CD4-positive, alpha-beta memory T cell (primary cell): Measurements from ENCODE around the gene SH3D19. TPM values are rescaled to one million over a fixed set of nuclear protein-coding genes. Genes with fewer than 3 reads are reported as not detected.
"Not testable (repeated sequence)": the region's sequence is repeated elsewhere in the genome, so short reads cannot be mapped to it uniquely, and the experiment has no call there.

Experiments used
- CTCF ChIA-PET: fragments of 350-600 bp; sonication (Branson Sonifier 250); formaldehyde crosslinking; loops from one replicate; lab custom pipeline; 2021; ENCODE audit warnings: inconsistent platforms; ENCODE audit not compliant: partially characterized antibody; lab: Charles Lee
- POLR2A ChIA-PET: fragments of 350-600 bp; sonication (Branson Sonifier 250); formaldehyde crosslinking; loops from one replicate; lab custom pipeline; 2021; ENCODE audit not compliant: partially characterized antibody; lab: Charles Lee
- DNase-seq, 5 donors: peaks; one replicate each; pipeline versions ENCODE4 v3.0.0 to v3.0.0-alpha.2; 2020 to 2022; ENCODE audit warnings: mixed read lengths in 1 of 5
- H3K27ac ChIP-seq: one replicate; pipeline ENCODE4 v1.7.0; 2013; ENCODE audit warnings: low read depth, low read length
- H3K27me3 ChIP-seq: 2 replicates; pipeline ENCODE4 v1.7.0; 2013; ENCODE audit warnings: mild to moderate bottlenecking, low read length, moderate library complexity; ENCODE audit not compliant: insufficient read depth
- H3K36me3 ChIP-seq: 2 replicates; pipeline ENCODE4 v1.7.0; 2013; ENCODE audit warnings: mild to moderate bottlenecking, low read length, moderate library complexity; ENCODE audit not compliant: insufficient read depth
- H3K4me1 ChIP-seq: 2 replicates; pipeline ENCODE4 v1.7.0; 2013; ENCODE audit warnings: mild to moderate bottlenecking, low read length, moderate library complexity; ENCODE audit not compliant: insufficient read depth
- H3K4me3 ChIP-seq, 2 donors: one replicate each; pipeline ENCODE4 v1.7.0; 2013; ENCODE audit warnings: low read length in 2 of 2, mild to moderate bottlenecking in 1 of 2
- H3K9me3 ChIP-seq, 2 donors: one replicate each; pipeline ENCODE4 v1.7.0; 2013; ENCODE audit warnings: low read length in 2 of 2, control low read depth in 1 of 2; ENCODE audit not compliant: control insufficient read depth in 1 of 2
- H3K27ac Mint-ChIP-seq, 7 donors: one replicate each; pipeline ENCODE4 v1.8.0; 2020 to 2021; ENCODE audit warnings: mixed read lengths in 7 of 7, mild to moderate bottlenecking in 6 of 7, inconsistent platforms in 3 of 7, moderate library complexity in 3 of 7
- H3K27me3 Mint-ChIP-seq, 2 donors: one replicate each; pipeline ENCODE4 v1.8.0; 2020 to 2021; ENCODE audit warnings: mixed read lengths in 2 of 2
- H3K36me3 Mint-ChIP-seq, 2 donors: one replicate each; pipeline ENCODE4 v1.8.0; 2020 to 2021; ENCODE audit warnings: mixed read lengths in 2 of 2, inconsistent platforms in 1 of 2, mild to moderate bottlenecking in 1 of 2
- H3K4me1 Mint-ChIP-seq, 4 donors: one replicate each; pipeline ENCODE4 v1.8.0; 2020 to 2021; ENCODE audit warnings: mixed read lengths in 4 of 4, mild to moderate bottlenecking in 1 of 4
- H3K4me3 Mint-ChIP-seq, 8 donors: one replicate each; pipeline ENCODE4 v1.8.0; 2020 to 2021; ENCODE audit warnings: mixed read lengths in 8 of 8, mild to moderate bottlenecking in 7 of 8, moderate library complexity in 6 of 8, inconsistent platforms in 3 of 8
- H3K9me3 Mint-ChIP-seq, 8 donors: one replicate each; pipeline ENCODE4 v1.8.0; 2020 to 2021; ENCODE audit warnings: mixed read lengths in 8 of 8, mild to moderate bottlenecking in 5 of 8, inconsistent platforms in 3 of 8, moderate library complexity in 1 of 8
- intact Hi-C: fragments of 100-400 bp; cut with micrococcal nuclease; formaldehyde crosslinking; loops from one replicate; pipeline ENCODE4 v1.15.1; 2023
- polyA plus RNA-seq, 2 donors: library from polyadenylated mRNA; unstranded; fragments of 300-500 nt; fragmentation: Illumina TruSeq; gene quantifications; one replicate each; pipeline ENCODE4 v1.2.3, GENCODE V29; 2021
- total RNA-seq, 2 experiments: library from RNA; stranded (reverse); gene quantifications; one replicate each; pipeline ENCODE4 v1.2.3, GENCODE V29; 2021

SH3D19 gene
- total and polyA plus RNA-seq, 4 experiments from 2014 or later: 0.11 to 1.4 (median 0.79) TPM

DNA sequence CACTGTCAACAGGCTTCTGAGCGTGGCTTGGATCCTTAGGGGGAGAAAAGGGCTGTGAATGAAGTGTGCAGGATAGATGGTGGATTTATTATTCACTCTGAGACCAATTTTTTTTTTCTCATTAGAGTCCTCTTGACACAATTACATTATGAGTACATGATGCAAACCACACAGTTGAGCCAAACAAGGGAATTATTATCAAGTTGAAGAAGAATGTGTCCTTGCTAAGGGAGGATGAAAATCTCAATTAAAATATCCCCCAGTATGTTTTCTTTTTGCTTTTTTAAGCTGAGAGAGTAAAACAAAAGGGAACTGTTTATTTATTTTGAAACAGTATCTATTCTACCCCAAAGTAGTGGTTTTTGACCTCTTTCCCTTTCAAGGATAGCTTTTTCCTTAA is 185.6 kb downstream of the SH3D19 start:
- H3K36me3 ChIP-seq: no peaks in the 10 kb centered on the region
- intact Hi-C loops: no loop called here
- no peak overlapping the region for H3K4me3 Mint-ChIP-seq
- H3K9me3 Mint-ChIP-seq: no peaks in the 10 kb centered on the region
- no peaks in the 10 kb centered on the region for H3K9me3 ChIP-seq
- no peaks in the 10 kb centered on the region for H3K27me3 Mint-ChIP-seq
- no peaks in the 10 kb centered on the region for H3K4me1 Mint-ChIP-seq
- peak overlapping the region in 1 of 7 donors; percentile 42 for H3K27ac Mint-ChIP-seq
- H3K4me1 ChIP-seq: no peaks in the 10 kb centered on the region
- POLR2A ChIA-PET: no interaction called here
- CTCF ChIA-PET: no interaction called here
- H3K27ac ChIP-seq: no peak overlapping the region
- H3K4me3 ChIP-seq: no peak overlapping the region
- H3K27me3 ChIP-seq: no peaks in the 10 kb centered on the region
- DNase-seq: no peak
- H3K36me3 Mint-ChIP-seq: no peaks in the 10 kb centered on the region

- H3K27ac ChIP-seq, H3K36me3 ChIP-seq, H3K27ac Mint-ChIP-seq, H3K4me1 ChIP-seq, H3K27me3 Mint-ChIP-seq, H3K4me1 Mint-ChIP-seq, H3K9me3 Mint-ChIP-seq, H3K9me3 ChIP-seq, CTCF ChIA-PET, DNase-seq, H3K4me3 ChIP-seq, H3K4me3 Mint-ChIP-seq, intact Hi-C loops, H3K27me3 ChIP-seq, POLR2A ChIA-PET, H3K36me3 Mint-ChIP-seq: not testable (repeated sequence)
Observed at GRCh38 chr4:151136048-151136447, 189.4 kb downstream of the SH3D19 start.

- no peak overlapping the region for H3K27ac Mint-ChIP-seq
- ChIA-PET POLR2A (no interaction called here), CTCF (no interaction called here)
- Histone ChIP-seq H3K4me3 (no peak overlapping the region), H3K27me3 (no peaks in the 10 kb centered on the region), H3K4me1 (no peaks in the 10 kb centered on the region), H3K27ac (no peak overlapping the region), H3K9me3 (no peaks in the 10 kb centered on the region), H3K36me3 (no peaks in the 10 kb centered on the region)
- peaks cover 0 to 1% of the 10 kb centered on the region in 2 donors for H3K27me3 Mint-ChIP-seq
- no peaks in the 10 kb centered on the region for H3K36me3 Mint-ChIP-seq
- intact Hi-C loops: no loop called here
- DNase-seq: no peak
- no peaks in the 10 kb centered on the region for H3K4me1 Mint-ChIP-seq
- no peaks in the 10 kb centered on the region for H3K9me3 Mint-ChIP-seq
- no peak overlapping the region for H3K4me3 Mint-ChIP-seq
Observed at GRCh38 chr4:151133311-151133710, 192.1 kb downstream of the SH3D19 start.

DNA sequence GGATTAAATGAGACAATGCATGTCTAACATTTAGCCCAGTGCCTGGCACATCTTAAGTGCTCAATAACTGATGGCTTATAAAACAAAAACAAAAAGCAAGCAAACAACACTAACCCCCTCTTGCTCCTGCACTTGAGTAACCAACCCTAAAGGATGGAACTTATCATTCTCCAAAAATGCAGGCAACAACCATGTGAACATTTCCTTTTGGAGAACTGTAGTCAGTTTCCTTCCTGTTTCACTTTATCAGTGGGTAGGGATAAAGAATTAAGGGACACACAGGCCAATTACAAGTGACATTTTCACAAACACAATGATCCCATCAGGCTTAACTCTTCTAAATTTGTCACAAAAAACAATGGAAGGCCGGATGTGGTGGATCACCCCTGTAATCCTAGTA is 195.6 kb downstream of the SH3D19 start:
- Histone ChIP-seq H3K27me3 (no peaks in the 10 kb centered on the region), H3K4me3 (no peak overlapping the region), H3K4me1 (no peaks in the 10 kb centered on the region), H3K9me3 (no peaks in the 10 kb centered on the region), H3K27ac (no peak overlapping the region), H3K36me3 (no peaks in the 10 kb centered on the region)
- CTCF ChIA-PET: no interaction called here
- POLR2A ChIA-PET: no interaction called here
- intact Hi-C loops: no loop called here
- Mint-ChIP-seq H3K27me3 (peaks cover 0 to 1% of the 10 kb centered on the region in 2 donors), H3K9me3 (no peaks in the 10 kb centered on the region), H3K4me3 (no peak overlapping the region), H3K27ac (no peak overlapping the region), H3K4me1 (no peaks in the 10 kb centered on the region), H3K36me3 (no peaks in the 10 kb centered on the region)
- no peak for DNase-seq

DNA sequence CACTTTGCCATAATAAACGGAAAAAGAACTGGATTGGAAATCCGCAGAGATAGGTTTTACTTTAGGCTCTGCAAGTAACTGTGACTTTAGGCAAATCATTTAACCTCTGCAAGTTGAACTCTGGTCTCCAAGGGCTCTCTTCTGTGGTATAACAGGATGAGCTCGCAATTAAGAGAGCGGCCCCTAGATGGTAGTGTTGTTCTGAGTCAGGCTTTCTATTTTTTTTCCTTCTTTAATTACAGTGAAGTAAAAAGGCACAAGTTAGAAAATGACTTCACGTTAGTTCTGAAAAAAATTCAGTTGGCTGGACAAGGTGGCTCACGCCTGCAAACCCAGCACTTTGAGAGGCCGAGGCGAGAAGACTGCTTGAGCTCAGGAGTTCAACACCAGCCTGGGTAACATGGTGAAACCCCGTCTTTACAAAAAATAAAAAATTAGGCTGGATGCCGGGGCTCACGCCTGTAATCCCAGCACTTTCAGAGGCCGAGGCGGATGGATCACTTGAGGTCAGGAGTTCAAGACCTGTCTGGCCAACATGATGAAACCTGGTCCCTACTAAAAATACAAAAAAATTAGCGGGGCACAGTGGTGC is 207.9 kb downstream of the SH3D19 start:
- intact Hi-C loops: loop anchor here (1.0 to 10.0 kb wide), 5 partner anchors 245 to 1967 kb away; no protein-coding TSS in a partner anchor
- peak; percentile 37 to 49 (median 45) for DNase-seq
- ChIA-PET CTCF (interaction anchor here (0.5 to 2.1 kb wide), 8 partner anchors 11 to 1522 kb away, joined by 3 to 9 read pairs (median 3); partner anchors contain the start of gene RPS3A), POLR2A (interaction anchor here (0.5 to 0.9 kb wide), 2 partner anchors 9 to 17 kb away, joined by 4 read pairs; no protein-coding TSS in a partner anchor)
- Mint-ChIP-seq H3K36me3 (peaks cover 14 to 20% of the 10 kb centered on the region in 2 donors), H3K27ac (no peak overlapping the region), H3K4me1 (peaks cover 0 to 4% (median 2%) of the 10 kb centered on the region in 4 donors), H3K27me3 (no peaks in the 10 kb centered on the region), H3K4me3 (no peak overlapping the region), H3K9me3 (no peaks in the 10 kb centered on the region)
- Histone ChIP-seq H3K4me3 (no peak overlapping the region), H3K27me3 (no peaks in the 10 kb centered on the region), H3K36me3 (no peaks in the 10 kb centered on the region), H3K9me3 (no peaks in the 10 kb centered on the region), H3K27ac (no peak overlapping the region), H3K4me1 (no peaks in the 10 kb centered on the region)

GRCh38 chr4:151114986-151115385 is 210.4 kb downstream of the SH3D19 start:
- Histone ChIP-seq H3K27me3 (no peaks in the 10 kb centered on the region), H3K9me3 (no peaks in the 10 kb centered on the region), H3K27ac (no peak overlapping the region), H3K4me1 (no peaks in the 10 kb centered on the region), H3K4me3 (no peak overlapping the region), H3K36me3 (no peaks in the 10 kb centered on the region)
- intact Hi-C loops: loop anchor here (5.0 to 10.0 kb wide), 3 partner anchors 247 to 1970 kb away; no protein-coding TSS in a partner anchor
- POLR2A ChIA-PET: interaction anchor here (0.8 kb wide), 1 partner anchor 10 kb away, joined by 3 read pairs; no protein-coding TSS in a partner anchor
- H3K4me3 Mint-ChIP-seq: no peak overlapping the region
- DNase-seq: no peak
- peaks cover 0 to 2% (median under 1%) of the 10 kb centered on the region in 4 donors for H3K4me1 Mint-ChIP-seq
- H3K27me3 Mint-ChIP-seq: no peaks in the 10 kb centered on the region
- no peaks in the 10 kb centered on the region for H3K9me3 Mint-ChIP-seq
- peaks cover 14 to 25% of the 10 kb centered on the region in 2 donors for H3K36me3 Mint-ChIP-seq
- CTCF ChIA-PET: interaction anchor here (1.1 kb wide), 1 partner anchor 10 kb away, joined by 3 read pairs; no protein-coding TSS in a partner anchor
- H3K27ac Mint-ChIP-seq: no peak overlapping the region

GRCh38 chr4:151114338-151114737 is 211.1 kb downstream of the SH3D19 start:
- no peak for DNase-seq
- Mint-ChIP-seq H3K27ac (no peak overlapping the region), H3K4me3 (no peak overlapping the region), H3K4me1 (peaks cover 0 to 2% (median under 1%) of the 10 kb centered on the region in 4 donors), H3K9me3 (no peaks in the 10 kb centered on the region), H3K27me3 (no peaks in the 10 kb centered on the region), H3K36me3 (peaks cover 14 to 25% of the 10 kb centered on the region in 2 donors)
- Histone ChIP-seq H3K4me1 (no peaks in the 10 kb centered on the region), H3K4me3 (no peak overlapping the region), H3K27ac (no peak overlapping the region), H3K36me3 (no peaks in the 10 kb centered on the region), H3K9me3 (no peaks in the 10 kb centered on the region), H3K27me3 (no peaks in the 10 kb centered on the region)
- CTCF ChIA-PET: no interaction called here
- intact Hi-C loops: loop anchor here (10.0 kb wide), 1 partner anchor 1970 kb away; no protein-coding TSS in a partner anchor
- POLR2A ChIA-PET: no interaction called here
